Mesendoderm (in vitro differentiated cells): ENCODE measurements around the gene OTOGL.

ENCODE experiments used
- DNase-seq: peaks from one replicate; pipeline ENCODE4 v3.0.0; 2013
- H2AK5ac ChIP-seq: 2 replicates; pipeline ENCODE4 v1.6.1; 2013; ENCODE audit warnings: low read length, inconsistent platforms
- H2BK120ac ChIP-seq: 2 replicates; pipeline ENCODE4 v1.6.1; 2013; ENCODE audit warnings: low read depth, mild to moderate bottlenecking, low read length, moderate library complexity, mixed read lengths
- H2BK15ac ChIP-seq: replicated peaks from 2 replicates; pipeline ENCODE4 v1.6.1; 2013; ENCODE audit warnings: low read depth, mild to moderate bottlenecking, moderate library complexity
- H2BK5ac ChIP-seq: 2 replicates; pipeline ENCODE4 v1.6.1; 2013; ENCODE audit warnings: low read length, inconsistent platforms
- H3K18ac ChIP-seq: 2 replicates; pipeline ENCODE4 v1.6.1; 2013; ENCODE audit warnings: mild to moderate bottlenecking, low read length, mixed read lengths
- H3K23ac ChIP-seq: one replicate; pipeline ENCODE4 v1.6.1; 2013; ENCODE audit warnings: low read length
- H3K27ac ChIP-seq: 2 replicates; pipeline ENCODE4 v1.5.1; 2013; ENCODE audit warnings: low read depth, mild to moderate bottlenecking, inconsistent platforms, low read length, moderate library complexity
- H3K27me3 ChIP-seq: 2 replicates; pipeline ENCODE4 v1.6.1; 2013; ENCODE audit warnings: low read length, control low read depth, mild to moderate bottlenecking, inconsistent platforms; ENCODE audit not compliant: insufficient read depth, poor library complexity
- H3K36me3 ChIP-seq: 2 replicates; pipeline ENCODE4 v1.6.1; 2013; ENCODE audit warnings: low read length, inconsistent platforms; ENCODE audit not compliant: control insufficient read depth, insufficient read depth
- H3K4ac ChIP-seq: one replicate; pipeline ENCODE4 v1.6.1; 2013; ENCODE audit warnings: low read depth, mild to moderate bottlenecking, low read length, moderate library complexity
- H3K4me1 ChIP-seq: 2 replicates; pipeline ENCODE4 v1.6.1; 2013; ENCODE audit warnings: low read depth, low read length, inconsistent platforms; ENCODE audit not compliant: control insufficient read depth
- H3K4me2 ChIP-seq: 2 replicates; pipeline ENCODE4 v1.6.1; 2013; ENCODE audit warnings: low read length
- H3K4me3 ChIP-seq: 2 replicates; pipeline ENCODE4 v1.5.1; 2013; ENCODE audit warnings: mild to moderate bottlenecking, low read length
- H3K56ac ChIP-seq: one replicate; pipeline ENCODE4 v1.6.1; 2013; ENCODE audit warnings: low read length
- H3K79me1 ChIP-seq: 2 replicates; pipeline ENCODE4 v1.6.1; 2013; ENCODE audit warnings: low read length, inconsistent platforms
- H3K79me2 ChIP-seq: 2 replicates; pipeline ENCODE4 v1.6.1; 2013; ENCODE audit warnings: mild to moderate bottlenecking, low read length; ENCODE audit not compliant: control insufficient read depth, insufficient read depth
- H3K9ac ChIP-seq: 2 replicates; pipeline ENCODE4 v1.6.1; 2013; ENCODE audit warnings: low read length, inconsistent platforms
- H4K5ac ChIP-seq: one replicate; pipeline ENCODE4 v1.6.1; 2013; ENCODE audit warnings: low read length
- H4K8ac ChIP-seq: one replicate; pipeline ENCODE4 v1.6.1; 2013; ENCODE audit warnings: low read depth, mild to moderate bottlenecking, control low read depth, low read length, moderate library complexity
- WGBS: extraction: QIAGEN DNeasy Blood & Tissue Kit; methylation state at CpG from one replicate; pipeline ENCODE4 v1.1.7; 2013; ENCODE audit warnings: low lambda C conversion rate, missing lambda C conversion rate; ENCODE audit not compliant: insufficient coverage; ENCODE audit errors: extremely low coverage; 5-methylcytosine and 5-hydroxymethylcytosine counted together

Gene OTOGL

GRCh38 chr12:80316222-80316621 lies 216.9 kb downstream of the OTOGL start:
- Histone ChIP-seq H3K4me3 (no peak overlapping the region), H3K36me3 (no peaks in the 10 kb centered on the region), H3K79me1 (no peaks in the 10 kb centered on the region), H2AK5ac (no peak overlapping the region), H4K8ac (no peak overlapping the region), H3K4ac (no peak overlapping the region), H2BK5ac (no peak overlapping the region), H3K56ac (no peak overlapping the region), H3K9ac (no peak overlapping the region), H2BK120ac (no peak overlapping the region), H3K27ac (no peak overlapping the region), H4K5ac (no peak overlapping the region), H3K23ac (no peak overlapping the region), H3K79me2 (no peaks in the 10 kb centered on the region), H2BK15ac (no peak overlapping the region), H3K4me2 (no peak overlapping the region), H3K4me1 (no peaks in the 10 kb centered on the region), H3K27me3 (no peaks in the 10 kb centered on the region), H3K18ac (no peak overlapping the region)
- no peak for DNase-seq
- no CpG with 5 or more reads among the region's 2 CpGs for WGBS

- Histone ChIP-seq H3K27ac (no peak overlapping the region), H3K4me2 (no peak overlapping the region), H3K18ac (no peak overlapping the region), H4K8ac (no peak overlapping the region), H3K23ac (no peak overlapping the region), H3K36me3 (no peaks in the 10 kb centered on the region), H2AK5ac (no peak overlapping the region), H3K9ac (no peak overlapping the region), H3K4me3 (no peak overlapping the region), H3K56ac (no peak overlapping the region), H3K4me1 (no peaks in the 10 kb centered on the region), H4K5ac (no peak overlapping the region), H3K79me2 (no peaks in the 10 kb centered on the region), H2BK5ac (no peak overlapping the region), H3K4ac (no peak overlapping the region), H2BK120ac (no peak overlapping the region), H3K27me3 (no peaks in the 10 kb centered on the region), H3K79me1 (no peaks in the 10 kb centered on the region), H2BK15ac (no peak overlapping the region)
- no peak for DNase-seq
Measured at GRCh38 chr12:80317307-80317706, 218.0 kb downstream of the OTOGL start.

- Histone ChIP-seq H3K79me1 (no peaks in the 10 kb centered on the region), H3K79me2 (no peaks in the 10 kb centered on the region), H3K56ac (no peak overlapping the region), H3K23ac (no peak overlapping the region), H3K4me3 (no peak overlapping the region), H3K4me1 (no peaks in the 10 kb centered on the region), H2BK120ac (no peak overlapping the region), H4K8ac (no peak overlapping the region), H4K5ac (no peak overlapping the region), H2AK5ac (no peak overlapping the region), H3K36me3 (no peaks in the 10 kb centered on the region), H2BK15ac (no peak overlapping the region), H2BK5ac (no peak overlapping the region), H3K9ac (no peak overlapping the region), H3K27ac (no peak overlapping the region), H3K4me2 (no peak overlapping the region), H3K4ac (no peak overlapping the region), H3K18ac (no peak overlapping the region), H3K27me3 (no peaks in the 10 kb centered on the region)
- DNase-seq: no peak
- no CpG with 5 or more reads among the region's 1 CpG for WGBS
Measured at GRCh38 chr12:80317899-80318298, 218.6 kb downstream of the OTOGL start.

- H3K4me3 ChIP-seq: no peak overlapping the region
- no CpG with 5 or more reads among the region's 2 CpGs for WGBS
Measured at GRCh38 chr12:80320121-80320678, 220.9 kb downstream of the OTOGL start.

GRCh38 chr12:80321653-80322052 lies 222.3 kb downstream of the OTOGL start:
- Histone ChIP-seq H3K79me2 (no peaks in the 10 kb centered on the region), H4K5ac (no peak overlapping the region), H3K56ac (no peak overlapping the region), H3K36me3 (no peaks in the 10 kb centered on the region), H3K18ac (no peak overlapping the region), H3K27me3 (no peaks in the 10 kb centered on the region), H3K27ac (no peak overlapping the region), H3K23ac (no peak overlapping the region), H2BK5ac (no peak overlapping the region), H2AK5ac (no peak overlapping the region), H3K4me1 (no peaks in the 10 kb centered on the region), H3K9ac (no peak overlapping the region), H3K79me1 (no peaks in the 10 kb centered on the region), H2BK15ac (no peak overlapping the region), H2BK120ac (no peak overlapping the region), H3K4me2 (no peak overlapping the region), H3K4me3 (no peak overlapping the region), H3K4ac (no peak overlapping the region), H4K8ac (no peak overlapping the region)
- no CpG with 5 or more reads among the region's 2 CpGs for WGBS
- peak; percentile 76 for DNase-seq

More at GRCh38 chr12:80320121-80320678, 220.9 kb downstream of the OTOGL start:
- Histone ChIP-seq H3K4me1 (no peaks in the 10 kb centered on the region), H3K79me1 (no peaks in the 10 kb centered on the region), H4K5ac (no peak overlapping the region), H3K23ac (no peak overlapping the region), H2AK5ac (no peak overlapping the region), H3K36me3 (no peaks in the 10 kb centered on the region), H3K18ac (no peak overlapping the region), H4K8ac (no peak overlapping the region), H2BK15ac (no peak overlapping the region), H3K27ac (no peak overlapping the region), H3K27me3 (no peaks in the 10 kb centered on the region), H3K4me2 (no peak overlapping the region), H3K56ac (no peak overlapping the region), H2BK5ac (no peak overlapping the region), H3K4ac (no peak overlapping the region), H3K9ac (no peak overlapping the region), H3K79me2 (no peaks in the 10 kb centered on the region), H2BK120ac (no peak overlapping the region)
- DNase-seq: peak; percentile 2
